Measurements from ENCODE around the gene TMSB10. TPM values are rescaled to one million over a fixed set of nuclear protein-coding genes. Genes with fewer than 3 reads are reported as not detected.

The TMSB10 gene
- total RNA-seq, 1 experiment from 2014 or later, result 5,246 TPM

DNA sequence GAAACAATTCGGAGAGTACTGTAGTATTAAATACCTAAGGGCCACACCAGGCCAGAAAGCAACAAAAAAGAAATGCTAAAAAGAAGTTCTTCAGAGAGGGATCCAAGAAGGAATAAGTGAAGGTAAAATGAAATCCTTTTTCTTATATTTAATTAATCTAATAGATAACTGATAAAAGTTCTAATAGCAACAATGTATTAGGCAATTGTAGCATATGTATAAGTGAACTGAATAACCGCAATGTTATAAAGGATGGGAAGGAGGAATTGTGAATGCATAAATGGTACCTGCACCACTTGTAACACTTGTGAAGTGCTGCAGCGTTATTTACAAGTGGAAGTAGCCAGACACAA is 21.8 kb downstream of the TMSB10 start:
- H3K9me2 ChIP-seq (replicated peaks; ENCODE audit: low read length), result no peaks in the 10 kb centered on the region
- ChIA-PET CTCF (interaction anchor here (2.9 kb wide), 1 partner anchor 32 kb away, joined by 21 read pairs; no protein-coding TSS in a partner anchor), POLR2A (ENCODE audit: unreplicated experiment) (no interaction called here)
- H3K27me3 ChIP-seq (ENCODE audit: low read length), result no peaks in the 10 kb centered on the region
- no TSS peak for BruUV-seq (replicated peaks)
- H4K20me1 ChIP-seq (ENCODE audit: low read length), result no peaks in the 10 kb centered on the region
- H3K4me2 ChIP-seq (ENCODE audit: low read length), result peak overlapping the region; percentile 94
- no peak for DNase-seq
- H3K4me1 ChIP-seq (ENCODE audit: insufficient read depth, low read length), result peaks cover 20% of the 10 kb centered on the region
- TF ChIP-seq EZH2 (IDR thresholded peaks at IDR 0.05; ENCODE audit: low read length, unreplicated experiment) (no peak), EZH2phosphoT487 (IDR thresholded peaks at IDR 0.05; ENCODE audit: borderline replicate concordance, low read length) (no peak)
- TF ChIP-seq, protein P1, sequence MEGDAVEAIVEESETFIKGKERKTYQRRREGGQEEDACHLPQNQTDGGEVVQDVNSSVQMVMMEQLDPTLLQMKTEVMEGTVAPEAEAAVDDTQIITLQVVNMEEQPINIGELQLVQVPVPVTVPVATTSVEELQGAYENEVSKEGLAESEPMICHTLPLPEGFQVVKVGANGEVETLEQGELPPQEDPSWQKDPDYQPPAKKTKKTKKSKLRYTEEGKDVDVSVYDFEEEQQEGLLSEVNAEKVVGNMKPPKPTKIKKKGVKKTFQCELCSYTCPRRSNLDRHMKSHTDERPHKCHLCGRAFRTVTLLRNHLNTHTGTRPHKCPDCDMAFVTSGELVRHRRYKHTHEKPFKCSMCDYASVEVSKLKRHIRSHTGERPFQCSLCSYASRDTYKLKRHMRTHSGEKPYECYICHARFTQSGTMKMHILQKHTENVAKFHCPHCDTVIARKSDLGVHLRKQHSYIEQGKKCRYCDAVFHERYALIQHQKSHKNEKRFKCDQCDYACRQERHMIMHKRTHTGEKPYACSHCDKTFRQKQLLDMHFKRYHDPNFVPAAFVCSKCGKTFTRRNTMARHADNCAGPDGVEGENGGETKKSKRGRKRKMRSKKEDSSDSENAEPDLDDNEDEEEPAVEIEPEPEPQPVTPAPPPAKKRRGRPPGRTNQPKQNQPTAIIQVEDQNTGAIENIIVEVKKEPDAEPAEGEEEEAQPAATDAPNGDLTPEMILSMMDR (conservative IDR thresholded peaks at IDR 0.05; ENCODE audit: low read depth, low read length), result no peak
- H2AFZ ChIP-seq (ENCODE audit: low read length), result 0 out of 2 replicates have a peak overlapping the region, but pooled peaks have one; percentile 29
- no peak for ATAC-seq
- H3K9me3 ChIP-seq (ENCODE audit: low read length), result no peaks in the 10 kb centered on the region
- H3K4me3 ChIP-seq (ENCODE audit: low read length), result peak overlapping the region; percentile 74
- no peaks in the 10 kb centered on the region for H3F3A ChIP-seq (ENCODE audit: low read length, unreplicated experiment)
- H3K79me2 ChIP-seq (ENCODE audit: low read length), result peaks cover 19% of the 10 kb centered on the region
- no peak overlapping the region for H3K27ac ChIP-seq (ENCODE audit: low read length)
- intact Hi-C loops (cut with micrococcal nuclease), result loop anchor here (1.0 to 5.0 kb wide), 7 partner anchors 31 to 430 kb away; no protein-coding TSS in a partner anchor
- H3K36me3 ChIP-seq (ENCODE audit: low read depth, low read length), result no peaks in the 10 kb centered on the region
- peak overlapping the region; percentile 74; the same call in 1 of the 2 replicates for H3K9ac ChIP-seq (ENCODE audit: low read length)

DNA sequence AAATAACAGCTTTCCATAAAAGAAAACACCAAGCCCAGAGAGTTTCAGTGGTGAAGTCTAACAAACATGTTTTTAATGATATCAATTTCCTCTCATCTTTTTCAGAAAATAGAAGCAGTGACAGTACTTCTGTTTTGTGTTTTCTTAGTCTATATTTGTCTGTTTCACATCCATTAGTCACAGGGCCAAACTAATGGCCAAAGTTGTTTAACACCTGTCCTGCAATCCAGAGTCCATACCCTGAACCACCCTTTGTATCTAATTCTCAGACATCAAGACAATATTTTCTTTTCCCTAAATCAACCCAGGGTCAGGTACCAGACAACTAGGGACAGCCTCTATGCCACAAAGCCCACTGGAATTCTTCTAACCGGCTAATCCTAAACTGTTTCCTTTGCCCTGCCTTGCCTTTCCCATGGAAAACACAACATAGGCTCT is 25.9 kb downstream of the TMSB10 start:
- Histone ChIP-seq H4K20me1 (ENCODE audit: low read length) (no peaks in the 10 kb centered on the region), H3K4me3 (ENCODE audit: low read length) (no peak overlapping the region), H3K4me1 (ENCODE audit: insufficient read depth, low read length) (peaks cover 8% of the 10 kb centered on the region), H3K27ac (ENCODE audit: low read length) (no peak overlapping the region), H3K79me2 (ENCODE audit: low read length) (peaks cover 17% of the 10 kb centered on the region), H3K27me3 (ENCODE audit: low read length) (no peaks in the 10 kb centered on the region), H3F3A (ENCODE audit: low read length, unreplicated experiment) (no peaks in the 10 kb centered on the region), H3K4me2 (ENCODE audit: low read length) (no peak overlapping the region), H3K9me3 (ENCODE audit: low read length) (no peaks in the 10 kb centered on the region), H2AFZ (ENCODE audit: low read length) (no peak overlapping the region), H3K9ac (ENCODE audit: low read length) (no peak overlapping the region), H3K36me3 (ENCODE audit: low read depth, low read length) (no peaks in the 10 kb centered on the region), H3K9me2 (replicated peaks; ENCODE audit: low read length) (no peaks in the 10 kb centered on the region)
- intact Hi-C loops (cut with micrococcal nuclease), result no loop called here
- no peak for DNase-seq
- CTCF ChIA-PET, result no interaction called here
- POLR2A ChIA-PET (ENCODE audit: unreplicated experiment), result no interaction called here
- TF ChIP-seq EZH2 (IDR thresholded peaks at IDR 0.05; ENCODE audit: low read length, unreplicated experiment) (no peak), EZH2phosphoT487 (IDR thresholded peaks at IDR 0.05; ENCODE audit: borderline replicate concordance, low read length) (no peak)
- TF ChIP-seq, protein P1 (conservative IDR thresholded peaks at IDR 0.05; ENCODE audit: low read depth, low read length), result no peak
- no peak for ATAC-seq
- BruUV-seq (replicated peaks), result no TSS peak

- TF ChIP-seq, protein P1 (conservative IDR thresholded peaks at IDR 0.05; ENCODE audit: low read depth, low read length), result no peak
- TF ChIP-seq EZH2 (IDR thresholded peaks at IDR 0.05; ENCODE audit: low read length, unreplicated experiment) (no peak), EZH2phosphoT487 (IDR thresholded peaks at IDR 0.05; ENCODE audit: borderline replicate concordance, low read length) (no peak)
- Histone ChIP-seq H3K79me2 (ENCODE audit: low read length) (no peaks in the 10 kb centered on the region), H3K9ac (ENCODE audit: low read length) (no peak overlapping the region), H3K27ac (ENCODE audit: low read length) (peak overlapping the region; percentile 11; the same call in 1 of the 2 replicates), H3K4me1 (ENCODE audit: insufficient read depth, low read length) (peaks cover 7% of the 10 kb centered on the region), H3K9me3 (ENCODE audit: low read length) (no peaks in the 10 kb centered on the region), H2AFZ (ENCODE audit: low read length) (no peak overlapping the region), H3K4me3 (ENCODE audit: low read length) (no peak overlapping the region), H4K20me1 (ENCODE audit: low read length) (no peaks in the 10 kb centered on the region), H3F3A (ENCODE audit: low read length, unreplicated experiment) (no peaks in the 10 kb centered on the region), H3K27me3 (ENCODE audit: low read length) (no peaks in the 10 kb centered on the region), H3K4me2 (ENCODE audit: low read length) (peak overlapping the region; percentile 16; the same call in 1 of the 2 replicates), H3K9me2 (replicated peaks; ENCODE audit: low read length) (no peaks in the 10 kb centered on the region), H3K36me3 (ENCODE audit: low read depth, low read length) (no peaks in the 10 kb centered on the region)
- DNase-seq (peak; percentile 50), ATAC-seq (peak; percentile 65)
- intact Hi-C loops (cut with micrococcal nuclease), result no loop called here
- BruUV-seq (replicated peaks), result TSS peak; percentile 54
- POLR2A ChIA-PET (ENCODE audit: unreplicated experiment), result interaction anchor here (0.9 kb wide), 1 partner anchor 20 kb away, joined by 3 read pairs; no protein-coding TSS in a partner anchor
- CTCF ChIA-PET, result interaction anchor here (0.8 kb wide), 1 partner anchor 8 kb away, joined by 3 read pairs; no protein-coding TSS in a partner anchor
Measured at GRCh38 chr2:84938194-84938879, 32.9 kb downstream of the TMSB10 start.

Measured in PC-3 (cell line).